Fibroblast of lung (primary cell): Measurements from ENCODE around the gene SNX12.

ENCODE experiments used
- EZH2 ChIP-seq: IDR thresholded peaks from 2 replicates; pipeline ENCODE4 v1.5.1; 2012; ENCODE audit warnings: low read length, control low read depth, mild to moderate bottlenecking; ENCODE audit errors: missing control alignments
- TF ChIP-seq, protein P1 (sequence below), 2 donors: IDR thresholded peaks in 1 of 2; conservative IDR thresholded peaks in 1 of 2; 1 replicate in 1 of 2; 2 replicates in 1 of 2; pipeline ENCODE4 v1.5.1; 2011 to 2012; ENCODE audit warnings: low read length in 2 of 2, control low read depth in 1 of 2, inconsistent platforms in 1 of 2, low read depth in 1 of 2, mild to moderate bottlenecking in 1 of 2

DNA sequence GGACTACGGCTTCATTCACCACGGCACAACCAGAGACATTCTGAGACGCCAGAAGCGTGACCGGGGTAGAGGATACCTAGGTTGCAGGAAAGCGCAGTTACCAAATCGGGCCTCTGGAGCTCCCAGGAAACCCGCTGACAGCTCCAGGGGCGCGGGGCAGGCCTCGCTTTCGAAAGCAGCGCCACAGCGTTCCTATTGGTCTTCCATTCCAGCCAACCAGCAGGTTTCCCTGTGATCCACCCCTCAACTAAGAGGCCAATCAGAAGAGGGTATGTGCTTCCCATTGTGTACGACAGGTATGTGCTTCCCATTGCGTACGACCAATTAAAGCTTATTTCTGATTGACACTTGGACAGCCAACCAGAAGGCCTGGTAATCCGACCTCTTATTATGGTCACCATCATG lies 14.9 kb downstream of the SNX12 start:
- TF ChIP-seq, protein P1, sequence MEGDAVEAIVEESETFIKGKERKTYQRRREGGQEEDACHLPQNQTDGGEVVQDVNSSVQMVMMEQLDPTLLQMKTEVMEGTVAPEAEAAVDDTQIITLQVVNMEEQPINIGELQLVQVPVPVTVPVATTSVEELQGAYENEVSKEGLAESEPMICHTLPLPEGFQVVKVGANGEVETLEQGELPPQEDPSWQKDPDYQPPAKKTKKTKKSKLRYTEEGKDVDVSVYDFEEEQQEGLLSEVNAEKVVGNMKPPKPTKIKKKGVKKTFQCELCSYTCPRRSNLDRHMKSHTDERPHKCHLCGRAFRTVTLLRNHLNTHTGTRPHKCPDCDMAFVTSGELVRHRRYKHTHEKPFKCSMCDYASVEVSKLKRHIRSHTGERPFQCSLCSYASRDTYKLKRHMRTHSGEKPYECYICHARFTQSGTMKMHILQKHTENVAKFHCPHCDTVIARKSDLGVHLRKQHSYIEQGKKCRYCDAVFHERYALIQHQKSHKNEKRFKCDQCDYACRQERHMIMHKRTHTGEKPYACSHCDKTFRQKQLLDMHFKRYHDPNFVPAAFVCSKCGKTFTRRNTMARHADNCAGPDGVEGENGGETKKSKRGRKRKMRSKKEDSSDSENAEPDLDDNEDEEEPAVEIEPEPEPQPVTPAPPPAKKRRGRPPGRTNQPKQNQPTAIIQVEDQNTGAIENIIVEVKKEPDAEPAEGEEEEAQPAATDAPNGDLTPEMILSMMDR (conservative IDR thresholded peaks at IDR 0.05 in 1 of 2, IDR thresholded peaks at IDR 0.05 in 1 of 2; ENCODE audit: low read depth in 1 of 2, low read length in 2 of 2) = no peak
- TF ChIP-seq EZH2 = no peak
